HG02571 (cell line): ENCODE data around the gene SF3B1.
"Not testable (repeated sequence)": the region's sequence is repeated elsewhere in the genome, so short reads cannot be mapped to it uniquely, and the experiment has no call there.

ENCODE experiments used
- ATAC-seq: cut with Tn5 transposase; IDR thresholded peaks from one replicate; pipeline ENCODE4 v1.9.1; 2021; ENCODE audit warnings: mild to moderate bottlenecking, moderate library complexity; ENCODE audit not compliant: unreplicated experiment

Gene SF3B1

DNA sequence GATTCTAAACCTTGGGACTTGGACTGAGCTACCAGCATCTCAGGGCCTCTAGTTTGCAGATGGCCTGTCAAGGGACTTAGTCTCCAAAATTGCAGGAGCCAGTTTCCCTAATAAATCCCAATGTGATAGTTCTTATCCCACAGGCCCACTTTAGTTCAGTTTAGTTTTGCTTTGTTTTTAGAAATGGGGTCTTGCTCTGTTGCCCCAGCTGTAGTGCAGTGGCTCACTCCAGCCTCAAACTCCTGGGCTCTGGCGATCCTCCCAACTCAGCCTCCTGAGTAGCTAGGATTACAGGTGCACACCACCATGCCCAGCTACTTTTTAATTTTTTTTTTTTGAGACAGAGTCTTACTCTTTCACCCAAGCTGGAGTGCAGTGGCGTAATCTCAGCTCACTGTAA is 2.6 kb upstream of the SF3B1 start:
- ATAC-seq: no peak

DNA sequence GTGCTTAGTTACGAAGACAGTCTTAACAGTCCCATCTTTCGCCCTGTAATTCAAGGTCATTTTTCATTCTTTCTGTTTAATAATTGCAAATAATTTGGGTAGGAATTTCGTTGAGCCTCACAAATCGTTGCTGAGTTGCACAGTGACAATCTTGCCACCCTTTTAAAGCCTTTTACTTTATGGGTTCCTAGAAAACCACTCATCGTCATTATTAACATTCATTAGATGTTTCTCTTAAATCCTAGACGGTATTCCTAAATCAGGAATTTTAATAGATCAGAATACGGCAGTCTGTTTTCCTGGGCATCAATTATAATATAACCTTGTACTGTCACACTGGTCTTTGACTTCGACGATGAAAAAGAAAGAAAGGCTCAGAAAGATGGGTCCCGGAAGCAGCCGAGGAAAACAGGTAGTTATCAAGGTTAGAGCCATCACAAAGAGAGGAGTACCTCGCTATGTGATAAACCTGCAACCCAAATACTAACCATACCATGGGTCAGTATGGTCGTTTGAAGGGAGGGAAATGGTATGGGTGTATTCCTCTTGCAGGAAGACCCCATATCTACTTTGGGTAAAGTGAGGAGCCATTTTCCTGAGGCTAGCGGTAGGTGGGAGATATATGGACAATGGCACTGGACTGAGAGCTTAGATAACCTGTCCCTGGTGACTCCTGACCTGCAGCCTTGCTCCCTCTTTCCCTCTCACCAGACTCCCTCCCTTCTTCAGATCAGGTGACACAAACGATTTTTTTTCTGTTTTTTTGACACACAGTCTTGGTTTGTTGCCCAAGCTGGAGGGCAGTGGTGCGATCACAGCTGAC is 981 bp upstream of the SF3B1 start:
- ATAC-seq: no peak

DNA sequence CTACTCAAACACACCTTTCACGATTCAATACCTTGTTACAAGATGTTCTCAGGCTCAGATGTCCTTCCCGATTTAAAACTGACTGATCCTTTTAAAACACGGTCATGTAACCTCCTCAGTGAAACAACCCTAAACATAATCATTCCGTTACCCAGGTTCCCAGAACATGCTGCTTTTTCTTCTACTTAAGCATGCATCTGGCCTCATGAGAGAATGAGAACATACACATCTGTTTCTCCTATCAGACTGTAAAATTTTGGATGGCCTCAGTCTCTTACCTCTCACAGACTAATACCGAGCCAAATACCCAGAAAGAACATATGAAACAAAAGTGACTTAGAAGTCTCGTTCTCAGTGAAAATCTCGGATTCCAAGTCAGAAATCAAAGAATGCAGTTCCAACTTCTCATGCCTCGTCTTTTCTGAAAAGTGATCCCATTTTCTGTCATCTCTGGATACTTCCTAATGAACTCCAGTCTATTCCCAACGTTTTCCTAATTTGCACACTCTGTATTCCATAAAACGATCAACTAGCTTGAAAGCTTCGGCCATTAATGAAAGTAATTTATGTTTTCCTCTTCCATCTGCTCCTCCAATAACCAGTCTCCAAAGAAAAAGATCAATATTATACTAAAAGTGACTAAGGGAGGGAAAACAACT is 919 bp downstream of the SF3B1 start:
- ATAC-seq: no peak

DNA sequence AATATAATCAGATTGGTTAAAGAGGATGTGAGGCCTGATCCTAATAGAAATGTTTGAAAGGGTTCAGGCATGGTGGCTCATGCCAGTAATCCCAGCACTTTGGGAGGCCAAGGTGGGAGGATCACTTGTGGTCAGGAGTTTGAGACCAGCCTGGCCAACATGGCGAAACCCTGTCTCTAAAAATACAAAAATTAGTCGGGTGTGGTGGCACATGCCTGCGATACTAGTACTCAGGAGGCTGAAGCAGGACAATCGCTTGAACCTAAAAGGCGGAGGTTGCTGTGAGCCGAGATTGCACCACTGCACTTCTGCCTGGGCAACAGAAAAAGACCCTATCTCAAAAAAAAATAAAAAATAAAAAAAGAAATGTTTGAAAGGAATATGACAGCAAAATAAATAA is 2.3 kb downstream of the SF3B1 start:
- ATAC-seq: not testable (repeated sequence)

DNA sequence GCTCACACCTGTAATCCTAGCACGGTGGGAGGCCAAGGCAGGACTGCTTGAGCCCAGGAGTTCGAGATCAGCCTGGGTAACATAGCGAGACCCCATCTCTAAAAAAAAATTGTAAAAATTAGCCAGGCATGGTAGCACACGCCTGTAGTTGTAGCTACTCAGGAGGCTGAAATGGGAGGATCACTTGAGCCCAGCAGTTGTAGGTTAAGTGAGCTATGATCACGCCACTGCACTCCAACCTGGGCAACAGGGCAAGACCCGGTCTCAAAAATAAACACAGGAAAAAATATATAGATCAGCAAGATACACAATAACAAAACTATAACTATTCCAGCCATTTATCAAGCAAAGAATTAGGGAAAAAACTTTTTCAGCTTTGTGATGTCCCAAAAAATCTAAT is 3.0 kb downstream of the SF3B1 start:
- no peak for ATAC-seq

DNA sequence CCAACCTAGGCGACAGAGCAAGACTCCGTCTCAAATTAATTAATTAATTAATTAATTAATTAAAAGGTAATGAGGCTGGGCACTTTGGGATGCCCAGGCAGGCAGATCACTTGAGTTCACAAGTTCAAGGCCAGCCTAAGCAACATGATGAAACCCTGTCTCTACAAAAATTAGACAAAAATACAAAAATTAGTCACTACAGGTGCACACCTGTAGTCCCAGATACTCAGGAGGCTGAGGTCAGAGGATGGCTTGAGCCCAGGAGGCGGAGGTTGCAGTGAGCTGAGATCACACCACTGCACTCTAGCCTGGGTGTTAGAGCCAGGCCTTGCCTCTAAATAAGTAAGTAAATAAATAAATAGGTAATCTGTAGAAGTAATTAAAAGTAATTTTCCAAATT is 6.8 kb downstream of the SF3B1 start:
- no peak for ATAC-seq

DNA sequence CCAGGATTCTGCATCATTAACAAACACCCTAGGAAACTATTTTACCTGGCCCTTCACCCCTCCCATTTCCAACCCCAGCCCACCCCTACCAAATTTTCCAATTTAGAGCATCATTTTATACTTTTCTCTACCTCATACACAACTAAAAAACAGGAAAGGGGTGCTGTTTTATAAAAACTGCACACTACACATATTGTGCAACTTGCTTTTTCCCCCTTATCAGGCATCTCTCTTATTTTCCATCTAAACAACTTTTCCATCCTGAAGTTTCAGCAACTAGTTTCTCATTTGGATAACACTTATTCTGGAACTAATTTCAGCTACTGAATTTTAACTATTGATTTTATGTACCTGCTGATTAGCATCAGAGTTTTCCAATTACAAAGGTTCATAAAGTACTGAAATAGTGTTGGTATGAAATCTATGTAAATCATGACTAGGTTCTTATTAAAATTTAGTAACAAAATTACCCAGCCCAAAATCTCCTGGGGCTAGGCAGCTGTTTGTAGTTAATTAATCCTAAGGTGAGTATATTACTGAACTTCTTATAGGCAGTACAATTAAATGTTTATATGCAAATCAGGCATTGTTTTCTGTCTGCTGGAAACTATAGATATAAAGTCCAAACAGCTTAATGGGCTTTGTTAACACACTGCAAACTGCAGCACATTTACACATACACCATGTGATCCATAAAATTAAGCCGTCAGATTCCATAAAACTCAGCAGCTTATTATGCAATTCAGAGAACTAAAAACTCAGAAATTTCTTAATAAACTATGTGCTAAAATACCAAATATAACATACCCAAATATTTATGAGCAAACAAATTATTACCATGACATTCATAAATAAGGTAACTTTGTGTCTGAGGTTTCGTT is 7.9 kb downstream of the SF3B1 start:
- ATAC-seq: no peak

DNA sequence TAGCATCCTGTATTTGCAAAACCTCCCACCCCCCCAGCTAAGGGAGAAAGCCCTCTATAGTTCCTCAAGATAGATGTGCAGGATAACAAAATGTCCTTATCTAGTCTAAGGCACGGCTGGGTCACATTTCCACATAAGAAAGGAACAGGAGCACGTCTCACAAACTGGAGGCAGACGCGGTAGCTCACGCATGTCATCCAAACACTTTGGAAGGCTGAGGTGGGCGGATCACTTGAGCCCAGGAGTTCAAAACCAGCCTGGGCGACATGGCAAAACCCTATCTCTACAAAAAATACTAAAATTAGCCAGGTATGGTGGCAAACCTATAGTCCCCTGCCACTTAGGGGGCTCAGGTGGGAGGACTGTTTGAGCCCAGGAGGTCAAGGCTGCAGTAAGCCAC is 9.3 kb downstream of the SF3B1 start:
- no peak for ATAC-seq

DNA sequence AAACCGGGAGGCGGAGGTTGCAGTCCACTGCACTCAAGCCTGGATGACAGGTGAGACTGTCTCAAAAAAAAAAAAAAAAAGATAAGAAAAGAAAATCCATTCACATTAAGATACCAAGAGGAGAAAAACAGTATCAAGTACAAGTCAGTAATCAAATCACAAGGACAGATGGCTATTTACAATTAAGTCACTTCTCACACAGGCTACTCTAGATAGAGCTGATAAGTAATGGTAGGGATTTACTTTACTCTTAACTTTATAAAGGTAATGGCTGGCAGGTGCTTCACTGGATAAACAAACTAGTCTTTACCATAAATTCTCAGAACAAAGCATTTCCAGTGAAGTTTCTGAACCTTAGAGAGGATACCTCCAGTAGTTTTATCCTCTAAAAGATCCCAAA is 11.5 kb downstream of the SF3B1 start:
- no peak for ATAC-seq

DNA sequence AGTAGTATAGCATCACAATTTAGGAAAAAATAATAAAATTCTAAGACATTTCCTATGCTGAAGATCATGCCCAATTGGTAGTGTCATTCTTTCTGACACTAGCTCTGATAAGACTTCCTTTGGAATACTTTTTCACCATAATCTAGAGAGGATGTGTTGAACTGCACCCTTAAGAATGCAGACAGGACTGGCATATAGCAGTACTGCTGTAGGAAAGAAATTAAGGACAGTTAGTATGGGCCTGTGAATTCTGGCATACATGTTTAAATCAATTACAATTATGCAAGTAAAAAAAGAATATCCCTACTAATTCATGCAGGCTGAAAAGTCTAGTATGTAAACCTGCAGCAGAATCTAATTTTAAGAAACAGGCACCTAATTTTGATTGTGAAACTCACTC is 15.4 kb downstream of the SF3B1 start:
- ATAC-seq: no peak

DNA sequence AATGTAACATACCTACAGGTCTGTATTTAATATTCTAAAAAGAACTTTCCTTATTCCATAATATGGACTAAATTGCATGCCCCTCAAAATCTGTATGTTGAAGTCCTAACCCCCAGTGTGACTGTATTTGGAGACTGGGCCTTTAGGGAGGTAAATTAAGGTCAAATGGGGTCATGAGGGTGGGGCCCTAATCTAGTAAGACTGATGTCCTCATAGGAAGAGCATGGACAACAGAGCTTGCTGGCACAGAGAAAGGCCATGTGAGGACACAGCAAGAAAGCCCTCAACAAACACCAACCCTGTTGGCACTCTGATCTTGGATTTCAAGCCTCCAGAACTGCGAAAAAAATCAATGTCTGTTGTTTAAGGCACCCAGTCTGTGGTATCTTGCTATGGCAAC is 18.6 kb downstream of the SF3B1 start:
- ATAC-seq: no peak

DNA sequence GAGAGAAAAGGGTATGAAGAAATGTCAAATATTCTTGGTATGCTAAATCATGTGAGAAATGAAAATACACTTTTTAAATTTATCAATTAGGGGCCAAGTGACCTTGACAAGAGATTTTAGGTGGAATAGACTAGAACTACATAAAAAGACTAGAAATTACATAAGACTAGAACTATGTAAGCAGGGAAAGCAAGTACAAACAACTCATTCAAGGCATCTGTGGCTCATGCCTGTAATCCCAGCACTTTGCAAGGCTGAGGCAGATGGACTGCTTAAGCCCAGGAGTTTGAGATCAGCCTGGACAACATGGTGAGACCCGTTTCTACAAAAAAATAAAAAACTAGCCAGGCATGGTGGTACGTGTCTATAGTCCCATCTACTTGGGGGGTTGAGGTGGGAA is 20.3 kb downstream of the SF3B1 start:
- ATAC-seq: no peak

DNA sequence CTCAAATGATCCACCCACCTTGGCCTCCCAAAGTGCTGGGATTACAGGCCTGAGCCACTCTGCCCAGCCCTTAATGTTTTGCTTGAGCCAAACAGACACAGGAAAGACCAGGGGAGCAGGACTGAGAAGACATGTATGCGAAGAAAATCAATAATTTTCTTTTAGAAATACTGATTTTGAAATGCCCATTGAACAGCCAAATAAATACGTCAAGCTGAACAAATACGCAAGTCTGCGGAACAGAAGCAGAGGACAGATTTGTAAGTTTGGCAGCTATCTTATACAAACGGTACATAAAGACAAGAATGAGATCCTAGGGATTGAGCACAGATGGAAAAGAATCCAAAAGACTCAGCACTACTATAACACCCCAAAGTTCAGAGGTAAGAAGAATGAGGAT is 20.8 kb downstream of the SF3B1 start:
- ATAC-seq: no peak

DNA sequence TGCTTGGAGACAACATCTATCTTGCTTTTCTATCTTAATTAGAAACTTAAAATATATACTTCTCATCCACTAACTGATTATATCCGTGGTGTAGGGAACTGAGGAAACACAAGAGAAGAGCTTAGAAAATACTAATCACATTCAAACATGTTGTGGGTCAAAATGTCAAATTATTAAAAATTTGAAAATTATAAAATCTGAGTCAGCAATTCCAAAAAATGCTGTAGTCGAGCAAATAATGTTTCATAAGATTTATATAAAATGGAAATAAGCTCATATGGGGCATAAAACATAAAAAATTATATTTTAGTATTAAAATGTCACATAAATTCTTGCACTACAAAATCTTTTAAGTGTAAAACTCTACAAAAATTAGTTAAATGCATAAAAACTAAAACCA is 29.2 kb downstream of the SF3B1 start:
- ATAC-seq: no peak

DNA sequence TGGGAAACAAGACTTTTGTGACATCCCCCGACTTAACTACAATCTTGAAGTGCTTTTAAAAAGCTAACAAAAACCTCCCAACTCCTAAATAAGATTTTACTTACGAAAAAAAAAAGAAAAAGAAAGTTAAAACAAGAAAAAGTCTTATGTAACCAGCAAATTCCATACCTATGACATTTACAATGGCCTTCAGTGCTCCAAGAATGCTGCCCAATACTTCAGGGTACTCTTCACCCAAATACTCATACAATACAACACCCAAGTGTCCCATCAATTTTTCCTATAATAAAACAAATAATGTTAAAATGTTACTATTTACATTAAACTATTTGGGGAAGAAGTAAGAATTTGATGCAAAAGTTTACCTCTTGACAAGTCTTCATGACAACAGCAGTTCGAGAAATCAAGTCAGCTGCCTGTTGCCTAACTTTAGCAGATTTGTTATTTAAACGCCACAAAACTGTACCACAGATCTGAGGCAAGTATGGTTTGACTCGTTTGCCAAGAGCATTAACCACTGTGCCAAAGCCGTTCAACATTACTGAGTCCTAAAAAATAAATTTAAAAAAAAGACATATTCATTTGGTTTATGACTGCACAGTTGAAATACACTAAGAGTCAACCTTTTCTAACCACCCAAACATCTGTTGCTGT is 34.8 kb downstream of the SF3B1 start:
- ATAC-seq: no peak

DNA sequence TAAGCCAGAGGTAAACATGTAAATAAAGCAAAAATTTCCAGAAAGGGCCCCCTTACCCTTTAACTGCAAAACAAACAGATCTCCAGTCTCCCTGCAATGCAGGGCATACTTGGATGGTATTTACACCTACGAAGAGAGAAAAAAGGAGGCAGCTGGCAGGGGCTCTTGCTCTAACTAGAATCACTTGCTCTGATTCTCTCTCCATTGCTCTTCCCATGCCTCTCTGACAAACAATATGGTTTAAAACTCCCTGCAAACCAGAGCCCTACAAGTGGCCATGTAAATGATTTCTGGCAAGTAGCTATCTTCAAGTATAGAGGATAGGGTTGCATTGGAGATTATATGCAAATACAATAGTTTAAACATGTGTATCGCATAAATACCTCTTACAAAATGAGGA is 35.9 kb downstream of the SF3B1 start:
- ATAC-seq: no peak

DNA sequence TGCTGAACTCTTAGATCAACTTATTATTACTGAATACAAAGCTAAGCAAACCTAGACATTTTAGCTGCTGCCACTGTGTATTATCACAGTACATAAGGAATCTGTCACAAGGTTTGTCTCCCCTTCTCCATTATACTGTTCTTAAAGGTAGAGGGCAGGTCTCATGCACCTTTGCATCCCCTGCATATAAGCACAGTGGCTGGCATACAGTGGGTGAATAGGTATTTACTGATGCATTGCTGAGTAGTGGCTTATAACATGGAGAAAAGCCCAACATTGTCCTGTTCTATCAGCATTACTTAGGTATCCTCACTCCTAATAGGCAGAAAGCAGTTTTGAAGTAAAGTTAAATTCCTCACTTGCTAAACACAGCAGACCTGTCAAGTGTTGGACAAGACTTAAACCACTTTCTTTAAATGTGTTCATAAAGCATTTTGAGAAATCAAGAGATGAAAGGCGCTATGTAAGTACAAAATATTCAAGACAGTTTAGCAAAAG is 43.6 kb downstream of the SF3B1 start:
- no peak for ATAC-seq

DNA sequence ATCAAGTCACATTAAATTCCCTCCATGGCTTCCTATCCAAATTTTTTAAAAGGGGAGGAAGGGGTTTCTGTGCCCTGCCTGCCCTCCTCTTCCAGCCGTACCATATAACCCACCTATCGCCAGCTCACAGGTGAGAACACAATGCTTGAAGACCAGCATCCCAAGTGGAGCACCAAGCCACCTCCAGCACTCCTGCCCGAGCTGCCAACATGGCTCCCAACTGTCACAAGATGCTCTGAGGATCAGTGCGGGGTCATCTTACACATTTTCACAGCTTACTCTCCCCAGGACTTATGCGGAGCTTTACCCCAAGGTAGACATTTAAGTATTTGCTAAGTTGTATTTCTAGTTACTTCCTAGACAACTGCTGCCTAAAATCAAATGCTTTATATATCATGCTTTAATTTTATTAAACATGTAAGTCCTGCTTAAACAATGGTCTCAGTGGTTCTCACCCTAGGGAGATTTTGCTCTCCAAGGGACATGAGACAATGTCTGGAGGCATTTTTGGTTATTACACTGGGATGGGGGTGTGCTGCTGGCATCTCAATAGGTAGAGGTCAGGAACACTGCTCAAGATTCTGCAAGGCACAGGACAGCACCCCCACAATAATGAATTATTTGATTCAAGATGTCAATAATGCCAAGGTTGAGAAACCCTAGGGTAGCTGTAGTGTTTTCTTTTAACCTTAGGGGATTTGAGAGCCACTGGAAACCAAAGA is 45.8 kb downstream of the SF3B1 start:
- no peak for ATAC-seq

DNA sequence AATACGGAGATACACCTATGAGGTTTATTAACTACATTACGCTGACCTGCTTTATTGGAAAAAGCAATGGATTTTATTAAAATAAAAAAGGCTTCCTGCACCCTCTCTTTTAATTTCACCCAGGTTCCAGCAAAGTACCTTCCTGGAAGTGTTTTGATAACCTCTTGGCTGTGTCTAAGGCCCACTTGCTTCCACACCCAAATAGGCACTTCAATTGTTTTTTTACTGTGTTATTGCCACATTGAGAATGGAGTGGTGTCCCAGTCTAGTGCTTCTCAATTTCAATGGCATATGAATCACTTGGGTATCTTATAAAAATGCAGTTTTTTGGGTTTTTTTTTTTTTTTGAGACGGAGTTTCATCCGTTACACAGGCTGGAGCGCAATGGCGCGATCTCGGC is 47.6 kb downstream of the SF3B1 start:
- ATAC-seq: no peak

DNA sequence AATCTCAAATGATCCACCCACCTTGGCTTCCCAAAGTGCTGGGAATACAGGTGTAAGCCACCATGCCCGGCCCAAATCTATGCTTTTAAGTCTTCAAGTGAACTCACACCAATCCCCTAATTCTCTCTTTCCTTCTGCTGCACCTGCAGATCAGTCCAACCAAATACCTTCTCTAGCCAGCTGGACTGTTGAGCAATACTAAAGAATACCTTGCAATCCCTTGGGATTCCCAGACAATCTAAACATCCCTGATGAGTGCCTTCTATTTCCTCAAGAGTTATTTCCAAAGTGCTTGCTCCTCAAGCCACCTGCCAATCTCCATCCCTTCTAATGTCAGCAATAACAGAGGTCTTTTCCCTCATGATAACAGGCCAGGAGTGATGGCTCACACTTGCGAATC is 48.6 kb downstream of the SF3B1 start:
- ATAC-seq: no peak
